CD14-positive monocyte (primary cell): ENCODE results near the gene PKDCC. TPM values are rescaled to one million over a fixed set of nuclear protein-coding genes. Genes with fewer than 3 reads are reported as not detected.

Experiments
- DNase-seq, 3 donors: peaks; one replicate each; pipeline ENCODE4 v3.0.0-alpha.2; 2011 to 2022
- H2AFZ ChIP-seq: 2 replicates; pipeline ENCODE4 v1.6.0; 2012; ENCODE audit warnings: mild to moderate bottlenecking, low read depth, low read length, inconsistent platforms; ENCODE audit not compliant: insufficient read depth, poor library complexity, severe bottlenecking
- H3K27ac ChIP-seq, 2 donors: 1 replicate in 1 of 2; 2 replicates in 1 of 2; pipeline ENCODE4 v1.5.1; 2012 to 2013; ENCODE audit warnings: low read length in 2 of 2, control low read depth in 1 of 2, inconsistent platforms in 1 of 2, low read depth in 1 of 2, mild to moderate bottlenecking in 1 of 2
- H3K27me3 ChIP-seq, 2 donors: one replicate each; pipeline versions ENCODE4 v1.6.0 to v1.6.1; 2011 to 2013; ENCODE audit warnings: low read length in 2 of 2; ENCODE audit not compliant: control insufficient read depth in 2 of 2, insufficient read depth in 2 of 2
- H3K36me3 ChIP-seq, 2 donors: replicated peaks in 1 of 2; 1 replicate in 1 of 2; 2 replicates in 1 of 2; pipeline versions ENCODE4 v1.5.1 to v1.6.1; 2012 to 2013; ENCODE audit warnings: low read length in 2 of 2, control low read depth in 1 of 2, inconsistent platforms in 1 of 2, mild to moderate bottlenecking in 1 of 2; ENCODE audit not compliant: insufficient read depth in 2 of 2, control insufficient read depth in 1 of 2
- H3K4me1 ChIP-seq, 2 donors: 1 replicate in 1 of 2; 2 replicates in 1 of 2; pipeline versions ENCODE4 v1.5.1 to v1.6.1; 2012 to 2013; ENCODE audit warnings: low read length in 2 of 2, control low read depth in 1 of 2, inconsistent platforms in 1 of 2, mild to moderate bottlenecking in 1 of 2, moderate library complexity in 1 of 2; ENCODE audit not compliant: insufficient read depth in 2 of 2, control insufficient read depth in 1 of 2
- H3K4me2 ChIP-seq: replicated peaks from 2 replicates; pipeline ENCODE3; 2012; ENCODE audit warnings: low read length, moderate library complexity, mild to moderate bottlenecking; ENCODE audit not compliant: poor library complexity, severe bottlenecking; ENCODE audit errors: extremely low read depth
- H3K4me3 ChIP-seq, 3 experiments: fragments of 200-600 bp in 1 of 3; sonication (generic) in 1 of 3; replicated peaks in 1 of 3; 1 replicate in 2 of 3; 2 replicates in 1 of 3; pipeline ENCODE4 v1.5.1; 2011 to 2013; ENCODE audit warnings: low read length in 3 of 3, mild to moderate bottlenecking in 3 of 3, control low read depth in 2 of 3, low read depth in 2 of 3, inconsistent platforms in 1 of 3, moderate library complexity in 1 of 3
- H3K79me2 ChIP-seq: 2 replicates; pipeline ENCODE4 v1.6.0; 2012; ENCODE audit warnings: mild to moderate bottlenecking, control low read depth, inconsistent platforms, low read length, moderate library complexity; ENCODE audit not compliant: insufficient read depth
- H3K9ac ChIP-seq: 2 replicates; pipeline ENCODE4 v1.6.0; 2017; ENCODE audit warnings: low read length, mild to moderate bottlenecking; ENCODE audit not compliant: insufficient read depth, poor library complexity, severe bottlenecking
- H3K9me3 ChIP-seq, 2 donors: replicated peaks in 1 of 2; 1 replicate in 1 of 2; 2 replicates in 1 of 2; pipeline versions ENCODE4 v1.5.1 to v1.6.1; 2012 to 2013; ENCODE audit warnings: low read length in 2 of 2, control low read depth in 1 of 2; ENCODE audit not compliant: control insufficient read depth in 1 of 2, insufficient read depth in 1 of 2
- H4K20me1 ChIP-seq: 2 replicates; pipeline ENCODE4 v1.6.0; 2012; ENCODE audit warnings: mild to moderate bottlenecking, low read length, control low read depth, moderate library complexity; ENCODE audit not compliant: insufficient read depth
- H3K27ac Mint-ChIP-seq, 7 donors: one replicate each; pipeline ENCODE4 v1.8.0; 2020; ENCODE audit warnings: mild to moderate bottlenecking in 7 of 7, mixed read lengths in 7 of 7, moderate library complexity in 6 of 7, inconsistent platforms in 2 of 7
- H3K27me3 Mint-ChIP-seq, 3 donors: one replicate each; pipeline ENCODE4 v1.8.0; 2021 to 2022; ENCODE audit warnings: low read depth in 3 of 3, mild to moderate bottlenecking in 3 of 3, mixed read lengths in 3 of 3, moderate library complexity in 3 of 3, inconsistent platforms in 1 of 3
- H3K36me3 Mint-ChIP-seq, 2 donors: one replicate each; pipeline ENCODE4 v1.8.0; 2020; ENCODE audit warnings: mixed read lengths in 2 of 2, inconsistent platforms in 1 of 2, mild to moderate bottlenecking in 1 of 2
- H3K4me1 Mint-ChIP-seq: one replicate; pipeline ENCODE4 v1.8.0; 2020; ENCODE audit warnings: mild to moderate bottlenecking, mixed read lengths
- H3K4me3 Mint-ChIP-seq, 2 donors: one replicate each; pipeline ENCODE4 v1.8.0; 2020; ENCODE audit warnings: mild to moderate bottlenecking in 2 of 2, mixed read lengths in 2 of 2, moderate library complexity in 1 of 2
- H3K9me3 Mint-ChIP-seq, 7 donors: one replicate each; pipeline ENCODE4 v1.8.0; 2020 to 2022; ENCODE audit warnings: mixed read lengths in 7 of 7, mild to moderate bottlenecking in 6 of 7, moderate library complexity in 6 of 7, inconsistent platforms in 2 of 7
- CTCF ChIP-seq: fragments of 200-600 bp; IDR thresholded peaks from one replicate; pipeline ENCODE4 v1.8.0; 2022; ENCODE audit warnings: antibody characterized with exemption, mild to moderate bottlenecking
- WGBS: methylation state at CpG from one replicate; pipeline ENCODE4 v1.1.5; 2013; ENCODE audit warnings: missing lambda C conversion rate; ENCODE audit not compliant: insufficient coverage; 5-methylcytosine and 5-hydroxymethylcytosine counted together
- intact Hi-C, 2 donors: fragments of 100-400 bp; cut with micrococcal nuclease; formaldehyde crosslinking; loops; one replicate each; pipeline versions ENCODE4 v1.15.0 to v1.15.1; 2023
- polyA plus RNA-seq, 3 donors: library from polyadenylated mRNA; depleted of rRNA in 1 of 3; unstranded in 2 of 3; stranded (reverse) in 1 of 3; fragments of 300-500 nt in 2 of 3; fragments of >200 nt in 1 of 3; fragmentation: Illumina TruSeq in 2 of 3; gene quantifications; 1 replicate in 2 of 3; 2 replicates in 1 of 3; pipeline ENCODE4 v1.2.3, GENCODE V29; 2012 to 2021

Gene PKDCC
- polyA plus RNA-seq, 3 donors: not detected

- H3K4me1 Mint-ChIP-seq: no peaks in the 10 kb centered on the region
- no peak overlapping the region for H3K4me3 Mint-ChIP-seq
- H3K9me3 Mint-ChIP-seq: peaks cover 13 to 40% (median 28%) of the 10 kb centered on the region in 7 donors
- DNase-seq: no peak
- peaks cover 0 to 6% (median 0%) of the 10 kb centered on the region in 3 donors for H3K27me3 Mint-ChIP-seq
- Histone ChIP-seq H3K9ac (no peak overlapping the region), H3K27me3 (no peaks in the 10 kb centered on the region), H3K27ac (no peak overlapping the region), H3K36me3 (no peaks in the 10 kb centered on the region), H2AFZ (no peak overlapping the region), H3K9me3 (peaks cover 14 to 25% of the 10 kb centered on the region in 2 donors), H3K4me2 (no peak overlapping the region), H3K4me3 (no peak overlapping the region), H3K79me2 (no peaks in the 10 kb centered on the region), H4K20me1 (no peaks in the 10 kb centered on the region), H3K4me1 (no peaks in the 10 kb centered on the region)
- H3K36me3 Mint-ChIP-seq: no peaks in the 10 kb centered on the region
- TF ChIP-seq CTCF: no peak
- no peak overlapping the region for H3K27ac Mint-ChIP-seq
- intact Hi-C loops: no loop called here
- 92% methylated on average over 2 of the region's 9 CpGs for WGBS
These were observed 48.1 kb upstream of the PKDCC start for GRCh38 chr2:41999592-42000281.

- H3K4me3 ChIP-seq: no peak overlapping the region
- no peaks in the 10 kb centered on the region for H3K36me3 Mint-ChIP-seq
- no peak overlapping the region for H3K4me3 Mint-ChIP-seq
- H3K4me1 ChIP-seq: no peaks in the 10 kb centered on the region
- H3K9ac ChIP-seq: no peak overlapping the region
- H2AFZ ChIP-seq: no peak overlapping the region
- WGBS: 84% methylated on average over 15 of the region's 21 CpGs
- H3K27ac ChIP-seq: no peak overlapping the region
- no peak overlapping the region for H3K27ac Mint-ChIP-seq
- no peak for TF ChIP-seq CTCF
- no peaks in the 10 kb centered on the region for H3K27me3 ChIP-seq
- no peaks in the 10 kb centered on the region for H3K36me3 ChIP-seq
- no peaks in the 10 kb centered on the region for H3K4me1 Mint-ChIP-seq
- H3K27me3 Mint-ChIP-seq: peaks cover 0 to 4% (median 0%) of the 10 kb centered on the region in 3 donors
- H3K9me3 ChIP-seq: peaks cover 22 to 33% of the 10 kb centered on the region in 2 donors
- no peaks in the 10 kb centered on the region for H4K20me1 ChIP-seq
- DNase-seq: no peak
- no peaks in the 10 kb centered on the region for H3K79me2 ChIP-seq
- intact Hi-C loops: no loop called here
- H3K4me2 ChIP-seq: no peak overlapping the region
- peaks cover 21 to 48% (median 38%) of the 10 kb centered on the region in 7 donors for H3K9me3 Mint-ChIP-seq
These were observed 46.1 kb upstream of the PKDCC start for GRCh38 chr2:42001711-42002201.
